ENCODE results near the gene HPSE2.

Gene HPSE2

GRCh38 chr10:98430427-98430826 lies 805.2 kb downstream of the HPSE2 start:
- no peak for DNase-seq (ENCODE audit: low read depth)

- DNase-seq (ENCODE audit: low read depth), result no peak
These were observed 806.2 kb downstream of the HPSE2 start for GRCh38 chr10:98429320-98430072.

GRCh38 chr10:98427011-98427515 lies 808.6 kb downstream of the HPSE2 start:
- DNase-seq (ENCODE audit: low read depth), result no peak

- DNase-seq (ENCODE audit: low read depth), result no peak
These were observed 809.9 kb downstream of the HPSE2 start for GRCh38 chr10:98425511-98426352.

GRCh38 chr10:98424295-98425254 lies 811.1 kb downstream of the HPSE2 start:
- no peak for DNase-seq (ENCODE audit: low read depth)

- DNase-seq (ENCODE audit: low read depth), result no peak
These were observed 811.9 kb downstream of the HPSE2 start for GRCh38 chr10:98423691-98424120.

- no peak for DNase-seq (ENCODE audit: low read depth)
These were observed 813.5 kb downstream of the HPSE2 start for GRCh38 chr10:98422182-98422581.

- DNase-seq (ENCODE audit: low read depth), result no peak
These were observed 814.9 kb downstream of the HPSE2 start for GRCh38 chr10:98420786-98421185.

- DNase-seq (ENCODE audit: low read depth), result no peak
These were observed 816.0 kb downstream of the HPSE2 start for GRCh38 chr10:98419469-98420261.

GRCh38 chr10:98418665-98419468 lies 816.8 kb downstream of the HPSE2 start:
- no peak for DNase-seq (ENCODE audit: low read depth)

GRCh38 chr10:98417973-98418664 lies 817.5 kb downstream of the HPSE2 start:
- DNase-seq (ENCODE audit: low read depth), result no peak

GRCh38 chr10:98417481-98417959 lies 818.1 kb downstream of the HPSE2 start:
- no peak for DNase-seq (ENCODE audit: low read depth)

- no peak for DNase-seq (ENCODE audit: low read depth)
These were observed 818.9 kb downstream of the HPSE2 start for GRCh38 chr10:98416606-98417388.

- no peak for DNase-seq (ENCODE audit: low read depth)
These were observed 819.9 kb downstream of the HPSE2 start for GRCh38 chr10:98415731-98416119.

GRCh38 chr10:98414932-98415730 lies 820.5 kb downstream of the HPSE2 start, which contains the start of gene PYROXD2:
Gene PYROXD2, minus strand, starts transcription at chr10:98415182. Its CDS starts 47 bp downstream, at chr10:98415135.
- peak; percentile 41 for DNase-seq (ENCODE audit: low read depth)

GRCh38 chr10:98414578-98414931 lies 821.1 kb downstream of the HPSE2 start:
- no peak for DNase-seq (ENCODE audit: low read depth)

GRCh38 chr10:98411768-98412167 lies 823.9 kb downstream of the HPSE2 start:
- no peak for DNase-seq (ENCODE audit: low read depth)

GRCh38 chr10:98411166-98411565 lies 824.5 kb downstream of the HPSE2 start:
- DNase-seq (ENCODE audit: low read depth), result no peak

All from HS-27A (cell line).